Retinal pigment epithelial cell (primary cell): Measurements from ENCODE around the gene FIGNL2.

ENCODE experiments used
- DNase-seq: peaks from one replicate; pipeline ENCODE4 v3.0.0-alpha.2; 2010; ENCODE audit warnings: low read depth
- H3K4me3 ChIP-seq: 2 replicates; pipeline ENCODE4 v1.5.1; 2011; ENCODE audit warnings: mild to moderate bottlenecking, low read length, control low read depth, moderate library complexity
- CTCF ChIP-seq: conservative IDR thresholded peaks from 2 replicates; pipeline ENCODE4 v1.5.1; 2011; ENCODE audit warnings: low read depth, low read length, control low read depth, inconsistent platforms

FIGNL2 gene

GRCh38 chr12:51864833-51865670 lies 16.5 kb upstream of the FIGNL2 start:
- TF ChIP-seq CTCF = no peak
- no peak for DNase-seq
- peak overlapping the region; percentile 51 for H3K4me3 ChIP-seq

- TF ChIP-seq CTCF = no peak
- H3K4me3 ChIP-seq = peak overlapping the region; percentile 51
- DNase-seq = no peak
Measured at GRCh38 chr12:51863933-51864832, 15.7 kb upstream of the FIGNL2 start.

- peak overlapping the region; percentile 51 for H3K4me3 ChIP-seq
- no peak for TF ChIP-seq CTCF
Measured at GRCh38 chr12:51863363-51863932, 14.9 kb upstream of the FIGNL2 start.

GRCh38 chr12:51862947-51863346 lies 14.4 kb upstream of the FIGNL2 start:
- H3K4me3 ChIP-seq = no peak overlapping the region
- DNase-seq = no peak
- no peak for TF ChIP-seq CTCF

More at GRCh38 chr12:51863363-51863932, 14.9 kb upstream of the FIGNL2 start:
- no peak for DNase-seq

- no peak for TF ChIP-seq CTCF
- H3K4me3 ChIP-seq = no peak overlapping the region
- DNase-seq = no peak
Measured at GRCh38 chr12:51860986-51861385, 12.5 kb upstream of the FIGNL2 start.

- no peak for TF ChIP-seq CTCF
- H3K4me3 ChIP-seq = peak overlapping the region; percentile 53
- peak; percentile 36 for DNase-seq
Measured at GRCh38 chr12:51855586-51856428, 7.3 kb upstream of the FIGNL2 start.
